ENCODE measurements around the gene MMRN1.

- TF ChIP-seq EZH2 (IDR thresholded peaks at IDR 0.05; ENCODE audit: insufficient read depth, low read length) (no peak), CTCF (IDR thresholded peaks at IDR 0.05; ENCODE audit: insufficient read depth, low read depth, low read length) (no peak)
These were observed 15.4 kb upstream of the MMRN1 start for GRCh38 chr4:89879215-89879614.
